ENCODE data around the gene SLC30A2.

The SLC30A2 gene

DNA sequence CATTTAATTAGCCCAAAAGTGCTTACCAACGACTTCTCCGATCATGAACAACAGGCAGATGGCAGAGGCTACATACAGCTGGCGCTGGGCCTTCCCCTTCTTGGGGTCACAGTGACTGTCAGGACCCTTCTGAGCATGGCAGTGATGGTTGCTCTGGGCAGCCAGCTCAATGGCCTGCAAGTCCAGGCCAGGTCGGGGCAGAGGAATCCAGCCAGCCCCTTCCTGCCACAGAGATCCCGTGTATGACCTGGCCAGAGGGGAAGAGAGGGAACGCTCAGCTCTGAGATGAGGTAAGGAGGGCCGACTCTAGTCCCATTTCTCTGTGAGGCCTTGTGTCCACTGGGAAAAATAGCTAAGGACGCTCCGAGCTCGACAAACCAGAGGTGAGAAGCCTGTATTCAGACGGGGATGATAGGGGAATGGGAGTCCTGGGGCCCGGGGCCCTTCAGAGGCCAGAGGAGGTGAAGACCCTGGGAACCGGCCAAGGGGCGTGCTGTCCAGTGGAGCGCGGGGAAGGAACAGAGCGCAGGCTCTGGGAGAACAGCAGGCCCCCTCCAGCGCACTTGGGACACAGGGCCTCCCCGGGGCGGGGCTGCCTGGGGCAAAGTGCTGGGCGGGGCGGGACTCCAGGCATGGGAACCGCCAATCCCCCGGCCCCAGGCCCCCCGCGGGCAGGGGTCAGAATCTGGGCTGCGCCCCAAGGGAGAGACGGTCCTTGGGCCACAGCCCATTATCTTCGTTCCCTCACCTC, 772 bp downstream of the SLC30A2 start:
- TF ChIP-seq, protein P1, sequence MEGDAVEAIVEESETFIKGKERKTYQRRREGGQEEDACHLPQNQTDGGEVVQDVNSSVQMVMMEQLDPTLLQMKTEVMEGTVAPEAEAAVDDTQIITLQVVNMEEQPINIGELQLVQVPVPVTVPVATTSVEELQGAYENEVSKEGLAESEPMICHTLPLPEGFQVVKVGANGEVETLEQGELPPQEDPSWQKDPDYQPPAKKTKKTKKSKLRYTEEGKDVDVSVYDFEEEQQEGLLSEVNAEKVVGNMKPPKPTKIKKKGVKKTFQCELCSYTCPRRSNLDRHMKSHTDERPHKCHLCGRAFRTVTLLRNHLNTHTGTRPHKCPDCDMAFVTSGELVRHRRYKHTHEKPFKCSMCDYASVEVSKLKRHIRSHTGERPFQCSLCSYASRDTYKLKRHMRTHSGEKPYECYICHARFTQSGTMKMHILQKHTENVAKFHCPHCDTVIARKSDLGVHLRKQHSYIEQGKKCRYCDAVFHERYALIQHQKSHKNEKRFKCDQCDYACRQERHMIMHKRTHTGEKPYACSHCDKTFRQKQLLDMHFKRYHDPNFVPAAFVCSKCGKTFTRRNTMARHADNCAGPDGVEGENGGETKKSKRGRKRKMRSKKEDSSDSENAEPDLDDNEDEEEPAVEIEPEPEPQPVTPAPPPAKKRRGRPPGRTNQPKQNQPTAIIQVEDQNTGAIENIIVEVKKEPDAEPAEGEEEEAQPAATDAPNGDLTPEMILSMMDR (IDR thresholded peaks at IDR 0.05), result no peak
- Histone ChIP-seq H3K36me3 (no peaks in the 10 kb centered on the region), H3K9me3 (no peaks in the 10 kb centered on the region), H3K4me3 (no peak overlapping the region), H3K27ac (no peak overlapping the region), H3K27me3 (peaks cover 3 to 71% of the 10 kb centered on the region in 2 donors), H3K4me1 (peaks cover 0 to 18% (median 12%) of the 10 kb centered on the region in 4 donors)
- no peak for DNase-seq
- intact Hi-C loops (cut with DNase I; ENCODE audit: low total_unique reads), result no loop called here

DNA sequence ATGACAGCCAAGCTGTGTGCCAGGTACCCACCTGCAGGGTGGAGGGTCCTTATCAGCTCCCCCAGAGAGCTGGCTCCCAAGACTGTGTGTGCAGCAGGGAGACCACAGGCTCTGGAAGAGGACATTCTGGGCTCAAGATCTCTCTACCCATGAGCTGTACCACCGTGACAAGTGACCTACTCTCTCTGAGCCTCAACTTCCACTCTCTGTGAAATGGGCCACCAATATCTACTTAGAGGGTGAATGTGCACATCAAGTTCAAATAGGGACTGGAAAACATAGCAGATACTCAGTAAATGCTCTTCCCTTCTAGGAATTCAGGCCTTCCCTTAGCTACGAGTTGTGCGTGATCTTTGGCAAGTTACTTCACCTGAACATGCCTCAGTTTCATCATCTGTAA, 1.5 kb downstream of the SLC30A2 start:
- peaks cover 0 to 18% (median 12%) of the 10 kb centered on the region in 4 donors for H3K4me1 ChIP-seq
- TF ChIP-seq, protein P1 (IDR thresholded peaks at IDR 0.05), result no peak
- DNase-seq, result no peak
- peaks cover 3 to 72% of the 10 kb centered on the region in 2 donors for H3K27me3 ChIP-seq
- H3K9me3 ChIP-seq, result no peaks in the 10 kb centered on the region
- H3K27ac ChIP-seq, result no peak overlapping the region
- intact Hi-C loops (cut with DNase I; ENCODE audit: low total_unique reads), result no loop called here
- H3K36me3 ChIP-seq, result no peaks in the 10 kb centered on the region
- H3K4me3 ChIP-seq, result no peak overlapping the region

DNA sequence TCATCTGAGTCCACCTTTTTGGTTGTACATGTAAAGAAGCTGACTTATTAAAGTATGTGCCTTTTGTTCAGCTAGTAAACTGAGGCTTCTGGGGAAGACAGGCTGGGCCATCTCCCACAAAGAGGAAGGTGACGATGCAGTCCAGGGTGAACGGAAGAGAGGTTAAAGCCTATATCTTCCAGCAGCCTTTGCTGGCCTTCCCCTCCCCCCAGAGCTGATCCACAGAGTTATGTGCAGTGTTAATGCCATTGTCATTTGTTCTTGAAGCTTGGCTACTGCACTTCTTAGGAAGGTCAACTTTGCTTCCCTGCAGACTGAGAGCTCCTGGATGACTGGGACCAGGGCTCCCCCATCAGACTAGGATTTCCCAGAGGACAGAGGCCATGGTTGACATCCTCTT, 2.2 kb downstream of the SLC30A2 start:
- no peak overlapping the region for H3K27ac ChIP-seq
- DNase-seq, result no peak
- TF ChIP-seq, protein P1 (IDR thresholded peaks at IDR 0.05), result no peak
- H3K4me1 ChIP-seq, result peaks cover 0 to 18% (median 12%) of the 10 kb centered on the region in 4 donors
- no peaks in the 10 kb centered on the region for H3K36me3 ChIP-seq
- intact Hi-C loops (cut with DNase I; ENCODE audit: low total_unique reads), result no loop called here
- no peaks in the 10 kb centered on the region for H3K9me3 ChIP-seq
- H3K27me3 ChIP-seq, result peaks cover 3 to 75% of the 10 kb centered on the region in 2 donors
- H3K4me3 ChIP-seq, result no peak overlapping the region

DNA sequence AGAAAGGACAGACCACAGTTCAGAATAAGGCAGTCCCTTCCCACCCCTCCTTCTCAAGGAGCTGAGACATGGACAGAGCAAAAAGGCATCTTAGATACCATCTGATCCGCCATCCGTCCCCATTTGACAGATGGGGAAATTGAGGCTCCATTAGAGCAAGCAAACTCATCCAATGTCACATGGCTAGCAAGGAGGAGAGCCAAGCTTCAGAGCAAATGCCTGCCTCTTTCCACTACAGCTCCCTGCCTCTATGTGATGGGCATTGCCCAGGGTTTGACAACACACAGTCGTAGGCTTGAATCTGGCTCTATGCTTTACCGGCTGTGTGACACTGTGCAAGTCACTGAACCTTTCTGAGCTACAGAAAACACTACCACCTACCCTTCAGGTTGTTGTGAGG, 3.9 kb downstream of the SLC30A2 start:
- H3K27me3 ChIP-seq, result peaks cover 3 to 67% of the 10 kb centered on the region in 2 donors
- H3K9me3 ChIP-seq, result no peaks in the 10 kb centered on the region
- H3K4me1 ChIP-seq, result peaks cover 0 to 18% (median 12%) of the 10 kb centered on the region in 4 donors
- H3K36me3 ChIP-seq, result no peaks in the 10 kb centered on the region
- DNase-seq, result no peak
- H3K27ac ChIP-seq, result no peak overlapping the region
- TF ChIP-seq, protein P1 (IDR thresholded peaks at IDR 0.05), result no peak
- intact Hi-C loops (cut with DNase I; ENCODE audit: low total_unique reads), result no loop called here
- H3K4me3 ChIP-seq, result no peak overlapping the region

DNA sequence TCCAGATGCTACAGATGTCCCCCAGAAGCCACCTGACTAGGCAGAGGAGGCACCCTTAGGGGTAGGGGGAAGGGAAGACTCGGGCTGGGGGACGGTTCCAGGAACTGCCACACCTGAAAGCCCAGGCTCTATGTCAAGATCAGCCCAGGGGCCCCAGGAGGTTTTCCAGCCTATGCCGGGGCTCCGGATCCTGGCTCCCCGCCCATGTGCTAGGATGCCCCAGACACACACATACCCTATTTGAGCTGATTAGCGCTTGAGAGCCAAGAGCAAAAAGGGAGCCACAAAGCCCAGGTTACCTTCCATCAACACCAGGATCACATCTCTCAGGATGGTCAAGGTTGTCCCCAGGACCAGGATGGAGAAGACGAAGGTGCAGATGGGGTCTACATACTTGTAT, 4.5 kb downstream of the SLC30A2 start:
- peaks cover 0 to 14% (median 12%) of the 10 kb centered on the region in 4 donors for H3K4me1 ChIP-seq
- no peak for DNase-seq
- H3K4me3 ChIP-seq, result no peak overlapping the region
- H3K27me3 ChIP-seq, result peaks cover 3 to 61% of the 10 kb centered on the region in 2 donors
- H3K36me3 ChIP-seq, result no peaks in the 10 kb centered on the region
- intact Hi-C loops (cut with DNase I; ENCODE audit: low total_unique reads), result no loop called here
- no peaks in the 10 kb centered on the region for H3K9me3 ChIP-seq
- H3K27ac ChIP-seq, result no peak overlapping the region
- TF ChIP-seq, protein P1 (IDR thresholded peaks at IDR 0.05), result no peak
